T1000 (cell line): ENCODE data around the gene ZNF827.

Source experiments
- DNase-seq: peaks from one replicate; lab custom pipeline; 2025; ENCODE audit warnings: mixed read lengths; lab: John Stamatoyannopoulos, UW

Gene ZNF827

DNA sequence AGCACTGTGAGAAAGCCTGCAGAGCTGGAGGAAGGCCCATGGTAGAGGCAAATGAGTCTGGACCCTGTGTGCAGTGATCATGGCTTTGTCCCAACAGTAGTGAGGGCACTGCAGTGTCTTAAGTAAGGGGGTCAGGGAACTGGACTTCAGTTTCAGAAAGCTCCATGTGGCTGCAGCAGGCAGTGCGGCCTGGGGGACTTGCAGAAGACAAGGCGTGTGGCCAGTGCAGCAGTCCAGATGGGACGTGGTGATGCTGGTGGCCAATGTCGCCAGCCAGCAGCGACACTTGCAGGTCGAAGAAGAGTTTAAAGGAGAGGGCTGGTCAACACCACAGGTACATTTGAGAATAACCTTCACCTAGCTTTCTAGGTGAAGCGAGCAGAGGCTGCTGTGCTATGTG lies 113.4 kb downstream of the ZNF827 start:
- DNase-seq = no peak

DNA sequence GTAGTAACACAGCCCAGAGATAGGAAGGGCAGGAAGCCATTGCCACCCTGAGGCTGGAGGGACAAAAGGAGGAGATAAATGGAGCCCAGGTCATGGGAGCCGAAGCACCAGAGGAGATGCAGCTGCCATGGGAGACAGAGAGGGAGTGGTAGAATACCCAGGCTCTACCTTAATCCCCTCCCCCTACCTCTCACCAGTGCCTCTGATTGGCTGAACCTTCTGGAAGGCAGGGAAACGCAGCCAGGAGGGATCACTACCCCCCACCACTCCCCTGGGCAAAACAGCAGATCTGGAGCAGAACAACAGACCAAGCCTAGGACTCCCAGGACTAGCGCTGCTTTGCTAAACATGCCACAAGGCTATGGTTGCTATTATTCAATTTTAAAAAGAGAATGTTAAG lies 114.2 kb downstream of the ZNF827 start:
- no peak for DNase-seq

DNA sequence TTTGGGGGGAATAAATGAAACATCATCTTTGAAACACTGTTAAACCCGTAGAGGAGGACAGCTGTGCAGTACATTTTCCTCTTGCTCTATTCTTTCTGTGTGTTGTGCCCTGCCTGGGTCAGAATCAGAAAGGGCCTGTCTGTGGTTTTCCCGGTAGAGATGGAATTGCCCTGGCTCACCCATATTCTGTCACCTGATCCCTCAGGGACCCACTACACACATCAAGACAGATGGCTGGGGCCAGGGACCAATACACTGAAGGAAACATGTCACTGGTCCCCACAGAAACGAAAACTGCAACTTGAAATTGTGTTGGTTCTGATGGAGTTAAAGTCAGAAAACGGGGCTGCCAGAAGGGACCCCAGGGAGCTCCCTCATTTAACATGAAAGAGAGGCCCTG lies 114.9 kb downstream of the ZNF827 start:
- DNase-seq = no peak

DNA sequence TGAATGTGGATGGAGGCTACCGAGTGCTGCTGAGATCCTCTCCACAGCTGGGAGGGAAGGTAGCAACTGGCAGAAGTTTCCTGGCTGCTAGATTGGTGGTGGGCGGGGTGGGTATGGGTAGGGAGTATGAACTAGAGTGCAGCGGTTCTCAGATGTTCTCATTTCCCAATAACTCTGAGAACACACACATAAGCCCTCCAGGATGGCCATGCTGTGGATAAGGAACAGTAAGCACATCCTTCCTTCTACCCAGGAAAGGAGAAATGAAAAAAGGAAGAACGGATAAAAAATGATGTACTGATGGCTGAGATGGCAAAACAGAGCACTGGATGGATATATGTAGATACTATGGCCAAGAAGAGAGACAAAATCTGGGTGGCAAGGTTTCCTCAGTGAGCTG lies 116.0 kb downstream of the ZNF827 start:
- no peak for DNase-seq

DNA sequence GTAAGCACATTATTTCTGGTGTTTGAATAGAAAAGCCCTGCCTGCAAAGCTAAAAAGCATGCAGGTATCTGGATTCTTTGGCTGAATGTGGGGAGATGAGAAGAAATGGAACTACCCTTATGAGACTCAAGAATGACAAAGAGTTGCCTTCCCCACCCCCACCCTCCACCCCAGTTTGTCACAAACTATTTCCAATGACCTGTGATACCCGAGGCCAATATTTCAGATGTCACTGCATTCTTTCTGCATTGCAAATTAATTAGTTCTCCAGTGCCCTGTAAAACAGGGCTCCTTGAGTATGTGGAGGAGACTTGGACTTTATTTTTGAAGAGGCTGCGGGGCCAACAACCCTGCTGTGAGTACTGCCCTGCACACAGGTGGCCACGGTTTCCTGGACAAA lies 116.4 kb downstream of the ZNF827 start:
- no peak for DNase-seq

DNA sequence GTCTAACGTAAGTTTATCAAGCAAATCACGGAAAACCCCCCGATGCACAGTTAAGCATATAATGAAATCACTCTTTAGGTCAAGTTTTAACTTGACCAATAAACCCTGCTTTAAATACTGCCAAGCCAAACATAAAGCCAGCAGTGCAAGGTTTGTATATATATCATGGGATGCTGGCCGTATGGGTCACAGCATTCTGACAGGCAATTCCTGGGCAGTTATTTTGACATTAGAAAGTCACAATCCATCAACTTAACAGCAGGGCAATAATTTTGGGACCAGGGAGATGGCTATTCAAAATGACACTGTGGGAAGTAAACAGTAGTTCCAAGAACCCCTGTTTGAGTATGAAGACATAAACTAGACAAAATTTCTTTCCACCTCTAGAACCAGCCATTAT lies 116.9 kb downstream of the ZNF827 start:
- DNase-seq = no peak

DNA sequence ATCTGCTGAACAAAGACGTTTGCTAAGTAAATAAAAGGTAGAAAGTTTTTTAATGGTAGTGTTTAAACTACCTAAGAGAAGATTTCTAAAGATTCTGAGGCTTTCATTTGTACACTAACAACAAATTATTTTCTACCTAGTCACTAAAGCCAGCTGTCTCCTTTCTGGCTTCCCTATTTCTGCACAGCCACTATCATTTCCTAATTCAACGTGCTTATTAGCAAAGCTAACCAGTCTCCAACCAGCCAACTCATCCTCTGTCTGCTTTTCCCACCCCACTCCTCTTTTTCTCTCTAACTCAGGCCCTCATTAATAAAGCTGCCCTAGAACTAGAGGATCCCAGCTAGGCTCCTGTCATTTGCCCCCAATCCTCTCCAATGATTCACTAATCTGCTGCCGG lies 118.2 kb downstream of the ZNF827 start:
- DNase-seq = no peak

DNA sequence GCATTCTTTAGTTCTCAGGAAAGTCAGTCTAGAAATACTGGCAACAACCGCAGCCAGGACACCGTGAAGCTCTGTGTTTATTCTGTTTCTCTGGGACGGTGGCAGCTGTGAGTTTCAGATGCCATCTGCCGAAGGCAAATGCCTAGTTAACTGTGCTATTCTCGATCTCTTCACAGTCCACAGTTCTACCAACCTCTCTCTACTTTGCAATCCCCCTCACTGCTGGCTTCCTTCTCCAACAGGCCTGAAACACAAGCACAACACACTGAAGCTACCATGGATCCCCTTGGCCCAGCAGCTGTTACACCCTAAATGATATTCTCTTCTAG lies 118.8 kb downstream of the ZNF827 start:
- no peak for DNase-seq

DNA sequence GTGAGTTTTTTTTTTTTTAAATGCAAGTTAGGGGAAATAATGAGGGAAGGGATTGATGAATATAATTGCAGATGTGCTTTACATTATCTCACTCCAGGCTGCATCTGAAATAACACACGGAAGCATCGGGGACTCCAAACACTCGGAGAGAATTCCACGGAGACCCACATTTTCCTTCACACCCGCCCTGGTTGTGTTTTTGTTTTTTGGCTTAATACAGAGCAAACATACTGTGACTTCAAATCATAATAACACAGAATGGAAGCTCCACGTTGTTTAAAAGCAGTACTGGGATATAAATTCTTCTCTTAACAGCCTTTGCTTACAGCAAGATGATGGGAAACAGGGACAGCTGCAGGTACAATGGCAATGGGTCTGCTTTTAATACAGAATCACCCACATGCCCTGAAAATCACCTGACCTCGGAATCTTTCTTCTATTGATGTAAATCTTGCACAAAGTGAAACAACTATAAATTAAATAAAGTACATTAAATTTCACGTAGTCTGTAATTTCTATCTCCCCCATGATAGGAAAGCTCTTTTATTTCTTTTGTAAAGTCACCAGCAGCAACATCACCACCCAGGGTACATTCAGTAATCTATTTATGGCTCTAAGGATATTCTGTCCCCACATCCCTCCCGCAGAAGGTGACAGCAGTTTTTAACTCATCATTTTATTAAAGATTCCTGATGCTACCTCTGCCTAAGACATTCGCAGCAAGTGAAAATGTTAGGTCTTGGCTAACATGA lies 119.3 kb downstream of the ZNF827 start:
- DNase-seq = no peak

DNA sequence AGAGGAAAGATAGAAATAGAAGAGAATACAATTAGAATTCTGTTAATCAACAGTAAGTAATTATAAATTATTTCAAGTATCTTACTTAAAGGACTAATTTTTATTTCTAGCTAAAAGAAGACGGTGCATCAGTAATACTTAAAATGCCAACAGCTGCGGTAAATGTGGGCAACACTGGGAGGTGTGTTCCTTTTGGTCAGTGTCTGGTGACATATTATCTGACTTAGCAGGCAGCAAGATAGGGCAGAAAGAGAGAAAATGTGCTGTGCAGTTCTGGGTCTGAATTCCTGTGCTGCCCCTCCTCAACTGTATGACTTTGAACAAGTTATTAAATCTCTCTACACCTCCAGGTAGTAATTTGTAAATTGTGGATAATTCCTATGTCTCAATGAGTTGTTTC lies 120.6 kb downstream of the ZNF827 start:
- no peak for DNase-seq

DNA sequence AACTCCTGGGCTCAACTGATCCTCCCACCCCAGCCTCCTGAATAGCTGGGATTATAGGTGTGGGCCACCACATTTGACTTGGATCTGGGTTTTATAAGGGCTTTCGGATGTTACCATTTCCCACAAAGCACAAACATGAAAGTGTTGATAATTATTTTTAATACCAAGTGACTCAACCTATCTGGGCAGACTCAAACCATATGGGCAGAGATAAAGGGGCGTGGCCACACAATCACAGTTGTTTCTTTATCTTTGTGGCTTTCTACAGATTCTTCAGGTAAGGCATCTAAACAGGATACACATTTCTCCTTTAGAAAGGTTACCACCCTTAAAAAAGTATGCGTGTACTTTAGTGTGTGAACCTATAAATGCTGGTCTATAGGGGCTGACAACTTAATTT lies 122.5 kb downstream of the ZNF827 start:
- DNase-seq = no peak

DNA sequence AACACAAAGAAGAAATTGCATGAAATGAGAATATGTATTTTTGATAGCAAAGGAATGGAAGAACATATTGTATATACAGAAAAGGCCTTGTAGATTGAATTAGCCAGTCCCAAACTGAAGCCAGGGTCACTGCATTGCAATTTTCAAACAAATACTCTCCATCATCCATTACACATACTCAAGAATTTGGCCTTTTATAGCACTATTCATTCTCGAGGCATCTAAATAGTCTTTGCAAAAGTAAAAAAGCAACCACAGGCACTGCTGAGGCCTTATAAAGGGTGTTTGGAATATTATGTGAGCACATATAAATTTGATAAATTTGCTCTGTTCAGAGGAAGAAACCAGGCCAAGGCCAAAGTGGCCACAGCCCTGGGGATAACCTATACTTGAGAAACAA lies 123.0 kb downstream of the ZNF827 start:
- DNase-seq = no peak

DNA sequence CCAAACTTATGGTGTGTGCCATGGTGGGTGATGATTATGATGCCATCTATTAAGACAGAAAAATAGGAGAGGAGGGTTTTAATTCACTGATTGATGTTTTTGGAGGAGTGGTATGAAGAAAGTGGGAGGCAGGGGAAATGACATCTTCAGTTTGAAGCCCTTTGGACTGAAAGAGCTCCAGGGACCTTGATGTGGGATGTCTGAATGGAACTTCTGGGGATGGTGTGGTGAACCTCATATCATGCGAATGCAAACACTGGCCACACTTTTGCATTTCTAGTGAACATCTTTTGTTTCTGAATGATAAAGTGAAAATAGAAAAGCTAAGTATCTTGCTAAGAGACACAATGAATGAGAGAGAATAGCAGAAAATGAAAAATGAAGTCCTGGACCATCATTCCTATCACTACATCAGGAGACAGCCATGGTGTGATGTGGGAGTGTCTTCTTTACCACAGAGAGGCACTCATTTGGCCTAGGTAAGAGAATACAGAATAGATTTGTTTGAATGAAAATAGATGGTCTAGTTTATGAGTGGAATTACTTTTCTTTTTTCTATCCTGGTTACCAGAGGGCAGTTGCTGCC lies 123.5 kb downstream of the ZNF827 start:
- no peak for DNase-seq

DNA sequence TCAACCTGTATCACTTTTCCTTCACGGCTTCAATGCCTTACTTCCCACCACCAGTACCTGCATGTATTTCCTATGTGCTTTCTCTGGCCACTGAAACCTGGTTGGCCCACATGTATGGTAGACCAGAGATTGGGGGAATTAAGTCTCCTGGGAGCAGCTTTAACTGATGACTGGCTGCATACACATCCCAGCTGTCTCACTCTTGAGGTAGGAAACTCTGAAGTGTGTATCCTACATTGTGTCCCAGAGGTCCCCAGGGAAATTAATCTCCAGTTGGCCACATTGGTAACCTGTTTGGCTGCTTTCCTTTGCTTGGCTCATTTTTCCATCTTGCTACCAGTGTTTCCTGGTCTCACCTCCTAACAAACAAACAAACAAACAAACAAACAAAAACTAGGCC lies 124.4 kb downstream of the ZNF827 start:
- DNase-seq = no peak

DNA sequence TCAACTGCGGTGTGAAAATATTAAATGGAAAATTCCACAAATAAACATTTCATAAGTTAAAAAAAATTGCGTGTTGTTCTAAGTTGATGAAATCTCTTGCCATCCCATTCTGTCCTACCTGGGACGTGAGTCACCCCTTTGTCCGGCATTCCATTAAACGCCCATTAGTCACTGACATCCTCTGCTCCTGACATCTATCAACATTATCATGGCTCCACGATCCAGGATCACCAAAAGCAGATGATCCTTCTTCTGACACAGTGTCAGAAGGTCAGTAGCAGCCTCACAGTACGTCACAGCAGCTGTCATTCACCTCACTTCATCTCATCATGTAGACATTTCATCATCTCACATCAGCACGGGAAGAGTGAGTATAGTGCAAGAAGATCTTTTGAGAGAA lies 125.7 kb downstream of the ZNF827 start:
- no peak for DNase-seq

DNA sequence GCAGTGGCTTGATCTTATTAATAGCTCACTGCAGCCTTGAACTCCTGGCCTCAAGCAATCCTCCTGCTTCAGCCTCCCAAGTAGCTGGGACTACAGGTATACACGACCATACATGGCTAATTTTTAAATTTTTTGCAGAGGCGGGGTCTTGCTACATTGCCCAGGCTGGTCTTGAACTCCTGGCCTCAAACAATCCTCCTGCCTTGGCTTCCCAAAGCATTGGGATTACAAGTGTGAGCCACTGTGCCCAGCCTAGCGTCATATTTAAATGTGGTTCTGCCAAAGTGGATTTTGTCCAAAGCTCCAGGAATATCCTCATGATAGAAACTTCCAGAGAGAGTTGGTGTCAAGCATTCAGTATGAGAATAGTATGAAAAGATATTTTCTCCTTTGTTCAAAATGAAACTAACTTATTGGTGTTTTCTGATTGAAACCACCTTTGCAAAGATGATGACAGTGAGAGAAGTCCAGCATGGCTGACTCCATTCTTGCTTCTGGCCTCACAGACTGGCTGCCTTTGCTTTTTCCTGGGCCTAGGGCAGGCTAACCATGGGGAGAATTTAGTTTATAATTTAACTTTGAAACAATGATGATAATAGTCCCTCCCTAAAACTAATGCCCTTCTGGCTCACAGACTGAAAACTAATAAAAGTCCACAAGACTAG lies 129.6 kb downstream of the ZNF827 start:
- no peak for DNase-seq

DNA sequence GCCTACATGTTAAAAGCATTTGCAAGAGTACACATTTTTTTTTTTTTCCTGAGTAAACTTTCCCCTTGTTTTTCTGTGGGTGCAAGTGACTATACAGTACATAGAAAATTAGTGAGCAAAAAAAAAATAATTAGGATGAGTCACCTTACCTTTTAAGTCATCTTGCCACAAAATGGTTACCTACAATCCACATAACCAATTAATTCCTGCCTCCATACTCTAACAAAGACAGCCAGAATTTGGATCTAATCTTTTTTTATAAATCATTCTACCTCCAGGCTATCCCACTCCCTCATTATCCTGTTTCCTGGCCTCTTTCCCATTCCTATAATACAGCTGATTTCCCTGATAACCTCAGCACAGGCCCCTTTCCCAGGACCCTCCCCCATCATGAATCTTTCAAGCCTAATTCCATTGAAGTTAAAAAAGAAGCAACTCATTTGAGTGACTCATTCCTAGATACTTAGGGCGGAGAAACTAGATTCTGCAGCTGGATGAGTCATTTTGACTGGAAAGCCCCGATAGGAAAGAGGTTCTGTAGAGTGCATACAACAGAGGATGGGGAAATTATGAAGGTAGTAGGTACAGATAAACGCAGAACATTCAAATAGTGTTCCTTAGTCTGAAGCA lies 130.5 kb downstream of the ZNF827 start:
- peak; percentile 60 for DNase-seq

DNA sequence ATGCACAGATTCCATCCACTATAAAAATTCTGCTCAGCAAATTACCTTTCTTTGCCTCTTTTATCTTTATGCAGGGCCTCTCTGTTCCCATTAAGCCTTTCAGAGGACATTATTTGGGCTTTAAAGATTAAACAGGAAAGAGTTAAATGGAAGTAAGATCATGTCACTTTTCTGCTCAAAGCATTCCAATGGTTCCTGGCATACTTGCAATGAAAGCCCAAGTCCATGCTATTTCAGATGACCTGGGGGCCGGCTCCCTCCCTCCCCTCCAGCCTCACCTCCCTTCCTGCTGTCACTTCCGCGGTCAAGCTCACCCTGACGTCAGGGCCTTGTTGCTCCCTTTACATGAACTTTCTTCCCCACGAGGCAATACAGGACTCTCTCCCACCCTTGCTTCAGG lies 133.1 kb downstream of the ZNF827 start:
- DNase-seq = no peak

DNA sequence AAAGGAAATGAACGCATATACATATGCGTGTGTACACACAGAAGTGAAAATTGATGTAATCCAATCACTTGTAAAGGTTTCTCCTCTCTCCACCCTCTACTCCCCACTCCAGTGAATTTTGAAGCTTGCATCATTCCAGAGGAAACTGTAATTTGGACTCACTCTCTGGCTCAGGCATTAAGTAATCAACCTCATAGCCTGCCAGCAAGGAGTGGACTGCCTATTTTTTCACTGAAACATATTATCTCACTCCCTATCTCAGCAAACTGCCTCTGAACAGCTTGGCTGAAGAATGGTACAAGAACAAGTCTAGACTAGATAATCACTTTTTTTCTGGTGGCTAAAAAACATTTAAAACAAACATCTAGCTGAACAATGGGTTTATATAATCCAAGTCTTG lies 134.5 kb downstream of the ZNF827 start:
- DNase-seq = no peak

DNA sequence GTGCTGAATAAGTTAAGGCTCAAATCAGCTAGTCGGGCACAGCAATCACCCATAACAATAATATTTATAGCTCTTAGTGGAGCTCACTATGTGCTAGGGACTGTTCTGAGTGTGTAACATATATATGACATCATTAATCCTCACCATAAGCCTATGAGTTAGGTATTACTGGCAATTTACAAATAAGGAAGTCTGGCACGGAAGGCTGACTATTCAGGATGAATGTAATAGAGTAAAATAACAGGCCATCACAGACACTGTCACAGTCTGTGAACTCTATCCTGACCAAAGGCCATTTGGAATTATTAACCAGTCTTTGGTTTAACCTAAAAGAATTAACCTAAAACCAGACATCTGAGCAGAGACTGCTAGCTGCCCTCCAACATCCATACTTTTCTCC lies 139.4 kb downstream of the ZNF827 start:
- DNase-seq = no peak

DNA sequence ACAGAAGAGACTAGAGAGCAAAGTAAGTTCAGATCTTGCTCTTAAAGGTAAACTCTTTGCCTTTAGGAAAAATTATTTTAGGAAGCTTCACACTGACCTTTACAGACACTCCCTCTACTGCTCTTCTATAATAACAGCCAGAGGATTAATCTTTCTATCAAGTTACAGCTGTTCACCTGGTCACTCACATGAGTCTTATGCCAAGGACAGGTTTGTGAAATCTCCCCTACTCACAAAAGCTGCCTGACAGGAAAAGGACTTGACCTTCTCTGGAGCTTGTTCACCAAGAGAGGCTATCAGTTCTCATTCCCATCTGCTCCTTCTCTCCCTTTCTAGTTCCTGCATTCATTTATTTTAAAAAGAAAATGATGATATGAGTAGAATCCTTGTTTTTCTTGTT lies 141.3 kb downstream of the ZNF827 start:
- DNase-seq = no peak

DNA sequence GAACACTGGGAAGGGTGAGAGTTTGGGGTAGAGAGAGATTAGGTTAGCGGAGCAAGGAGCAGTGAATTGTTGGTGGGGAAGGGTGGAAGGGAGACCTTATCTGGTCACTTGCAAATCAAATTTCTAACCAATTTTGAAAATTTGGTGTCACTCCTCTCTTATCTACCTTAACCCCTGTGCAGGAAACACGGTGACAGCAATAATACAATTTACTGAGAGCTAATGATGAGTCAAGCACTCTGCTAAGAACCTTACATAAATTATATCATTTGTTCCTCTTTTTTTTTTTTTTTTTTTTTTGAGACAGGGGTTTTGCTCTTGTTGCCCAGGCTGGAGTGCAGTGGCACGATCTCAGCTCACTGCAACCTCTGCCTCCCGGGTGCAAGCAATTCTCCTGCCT lies 142.3 kb downstream of the ZNF827 start:
- DNase-seq = no peak

DNA sequence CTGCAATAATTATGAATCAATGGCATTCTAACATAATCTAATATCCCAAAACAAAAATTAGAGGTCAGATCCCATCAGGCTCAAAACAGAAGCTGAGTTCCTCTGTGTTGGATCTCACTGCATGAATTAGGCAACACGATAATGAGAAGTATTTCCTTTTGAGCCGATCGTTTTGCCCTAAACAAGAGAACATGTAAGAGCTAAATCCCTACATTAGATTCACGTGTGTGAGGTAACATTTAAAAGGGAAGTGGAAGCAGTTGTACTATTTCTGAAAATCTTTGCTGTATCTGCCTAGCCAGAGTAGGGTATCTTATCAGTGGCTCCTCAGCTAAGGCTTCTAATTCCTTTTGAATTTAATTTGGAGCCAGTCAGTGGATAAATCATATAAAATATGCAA lies 143.1 kb downstream of the ZNF827 start:
- no peak for DNase-seq
